GM19023 (cell line): ENCODE measurements around the gene CEP192.
"Not testable (repeated sequence)": the region's sequence is repeated elsewhere in the genome, so short reads cannot be mapped to it uniquely, and the experiment has no call there.

Experiments used
- ATAC-seq: cut with Tn5 transposase; IDR thresholded peaks from one replicate; pipeline ENCODE4 v1.9.1; 2021; ENCODE audit warnings: mild to moderate bottlenecking, moderate library complexity; ENCODE audit not compliant: unreplicated experiment

The CEP192 gene

GRCh38 chr18:12989397-12990122 lies 1.6 kb upstream of the CEP192 start:
- ATAC-seq: no peak

DNA sequence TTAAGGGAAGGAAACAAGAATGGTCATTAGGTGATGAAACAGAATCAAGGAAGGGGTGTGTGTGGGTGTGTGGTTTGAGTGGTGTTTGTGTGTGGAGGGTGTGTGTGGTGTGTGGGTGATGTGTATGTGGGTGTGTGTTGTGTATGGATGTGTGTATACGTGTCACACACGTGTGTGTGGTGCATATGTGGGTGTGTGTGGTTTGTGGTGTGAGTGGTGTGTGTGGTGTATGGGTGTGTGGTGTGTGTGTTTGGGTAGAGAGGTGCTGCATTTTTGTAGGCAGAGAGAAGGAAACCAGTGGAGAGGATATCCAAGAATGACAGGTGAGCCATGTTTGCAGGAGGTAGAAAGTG lies 1.1 kb upstream of the CEP192 start:
- ATAC-seq: no peak

- no peak for ATAC-seq
Observed at GRCh38 chr18:12990641-12990966, 558 bp upstream of the CEP192 start.

- no peak for ATAC-seq
Observed at GRCh38 chr18:12991821-12992179, 638 bp downstream of the CEP192 start.

GRCh38 chr18:12993439-12993838 lies 2.3 kb downstream of the CEP192 start:
- no peak for ATAC-seq

DNA sequence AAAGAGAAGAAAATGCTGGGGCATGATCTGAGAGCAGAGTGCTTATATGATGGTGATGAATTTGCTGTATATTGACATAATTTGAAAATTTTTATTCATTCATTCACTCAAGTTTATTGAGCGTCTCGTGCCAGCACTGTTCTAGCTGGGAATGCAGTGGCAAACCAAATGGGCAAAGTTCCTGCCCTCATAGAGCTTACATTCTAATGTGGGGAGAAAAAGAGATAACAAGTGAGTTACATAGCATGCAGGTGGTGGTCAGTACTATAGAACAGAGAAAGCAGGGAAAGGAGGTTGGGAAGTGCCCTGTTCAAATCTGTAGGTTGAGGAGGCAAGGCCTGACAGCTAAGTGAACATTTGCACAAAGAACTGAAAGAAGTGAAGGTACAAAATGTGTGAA lies 4.3 kb downstream of the CEP192 start:
- ATAC-seq: no peak

GRCh38 chr18:12995952-12996477 lies 4.9 kb downstream of the CEP192 start:
- no peak for ATAC-seq

GRCh38 chr18:12996661-12997292 lies 5.6 kb downstream of the CEP192 start:
- no peak for ATAC-seq

- ATAC-seq: not testable (repeated sequence)
Observed at GRCh38 chr18:12997330-12997729, 6.2 kb downstream of the CEP192 start.

- no peak for ATAC-seq
Observed at GRCh38 chr18:12998332-12999060, 7.3 kb downstream of the CEP192 start.

DNA sequence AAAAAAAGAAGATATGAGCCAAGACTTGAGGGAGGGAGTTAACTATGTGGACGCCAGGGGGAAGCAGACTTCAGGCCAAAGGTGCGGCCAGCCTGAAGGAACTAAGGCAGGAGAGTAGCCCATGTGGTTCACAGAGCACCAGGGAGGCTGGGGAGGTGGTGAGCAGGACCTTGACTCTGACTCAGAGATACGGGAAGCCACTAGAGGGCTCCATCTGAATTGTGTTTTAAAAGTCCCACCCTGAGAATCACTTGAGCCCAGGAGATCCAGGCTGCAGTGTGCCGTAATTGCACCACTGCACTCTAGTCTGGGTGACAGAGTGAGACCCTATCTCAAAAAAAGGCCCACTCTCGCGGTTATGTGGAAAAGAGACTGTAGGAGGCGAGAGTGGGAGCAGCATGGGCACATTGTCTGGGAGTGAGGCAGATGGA lies 12.3 kb downstream of the CEP192 start:
- no peak for ATAC-seq

- no peak for ATAC-seq
Observed at GRCh38 chr18:13004396-13004795, 13.2 kb downstream of the CEP192 start.

GRCh38 chr18:13005289-13005688 lies 14.1 kb downstream of the CEP192 start:
- no peak for ATAC-seq

DNA sequence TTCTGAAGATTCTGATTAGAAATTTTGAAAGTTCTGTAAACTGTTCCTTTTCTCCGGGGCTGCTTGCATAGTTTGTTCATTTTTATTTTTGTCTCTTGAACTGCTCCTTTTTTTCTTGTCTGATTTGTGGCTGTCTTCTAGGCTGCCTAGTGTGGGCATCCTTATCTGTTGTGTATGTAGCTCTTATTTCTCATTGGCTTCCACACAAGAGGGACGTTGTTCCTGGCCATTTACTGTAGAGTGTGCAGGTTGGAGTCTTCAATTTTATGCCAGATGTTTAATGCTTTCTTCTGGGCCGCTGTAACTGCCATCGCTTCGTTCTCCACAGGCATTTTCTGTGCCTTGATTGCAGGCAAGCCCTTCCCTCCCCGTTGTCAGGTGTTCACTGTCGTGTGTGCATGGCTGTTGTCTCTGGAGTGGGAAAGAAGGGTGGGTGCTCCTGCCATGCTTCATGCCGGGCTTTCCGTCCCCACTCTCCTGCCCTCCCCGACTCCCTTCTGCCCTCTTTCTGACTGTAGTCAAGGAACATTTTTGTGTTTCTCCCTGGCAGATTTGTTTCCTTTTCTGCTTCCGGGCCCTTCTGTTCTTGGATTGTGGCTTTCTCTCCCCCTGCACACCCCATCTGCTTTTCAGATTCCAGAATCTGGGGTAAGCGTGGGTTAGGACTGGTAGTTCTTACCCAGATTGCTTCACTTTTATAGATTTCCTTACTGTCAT lies 15.5 kb downstream of the CEP192 start:
- no peak for ATAC-seq

DNA sequence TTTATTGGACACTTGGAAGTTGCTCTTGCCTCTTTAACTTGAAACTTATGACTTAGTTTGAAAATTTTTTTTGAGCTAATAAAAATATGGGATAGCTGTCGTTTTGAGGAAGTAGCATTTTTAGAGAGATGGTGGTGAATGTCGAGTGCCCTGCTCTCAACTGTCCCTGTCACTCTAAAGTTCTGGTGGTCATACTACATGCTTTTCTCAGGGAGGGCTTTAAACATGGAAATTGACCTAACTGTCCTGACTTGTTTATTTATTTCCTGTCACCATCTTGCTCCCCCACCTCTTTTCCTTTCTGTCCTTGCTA lies 16.0 kb downstream of the CEP192 start:
- no peak for ATAC-seq

DNA sequence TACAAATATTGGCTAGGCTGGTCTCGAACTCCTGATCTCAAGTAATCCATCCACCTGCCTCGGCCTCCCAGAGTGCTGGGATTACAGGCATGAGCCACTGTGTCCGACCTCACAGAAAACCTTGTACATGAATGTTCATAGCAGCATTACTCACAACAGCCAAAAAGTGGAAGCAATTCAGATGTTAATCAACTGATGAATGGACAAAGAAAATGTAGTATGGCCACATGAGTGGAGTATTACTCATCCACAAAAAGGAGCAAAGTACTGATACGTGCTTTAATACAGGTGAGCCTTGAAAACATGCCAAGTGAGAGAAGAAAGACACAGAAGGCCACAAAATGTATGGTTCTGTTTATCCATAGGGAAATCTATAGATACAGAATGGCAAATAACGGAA lies 20.6 kb downstream of the CEP192 start:
- ATAC-seq: no peak

- ATAC-seq: no peak
Observed at GRCh38 chr18:13014232-13014631, 23.1 kb downstream of the CEP192 start.

- ATAC-seq: no peak
Observed at GRCh38 chr18:13014818-13015217, 23.7 kb downstream of the CEP192 start.

- ATAC-seq: no peak
Observed at GRCh38 chr18:13017247-13017875, 26.2 kb downstream of the CEP192 start.

- ATAC-seq: no peak
Observed at GRCh38 chr18:13018374-13018773, 27.2 kb downstream of the CEP192 start.

- ATAC-seq: no peak
Observed at GRCh38 chr18:13019301-13019700, 28.1 kb downstream of the CEP192 start.
